ENCODE data around the gene LPIN1. TPM values are rescaled to one million over a fixed set of nuclear protein-coding genes. Genes with fewer than 3 reads are reported as not detected.

Gene LPIN1
- total and polyA plus RNA-seq, 2 experiments from 2014 or later: 34.5 to 35.3 TPM

GRCh38 chr2:11744631-11745394 is 1.6 kb upstream of the LPIN1 start:
- Histone ChIP-seq H3K4me3 (no peak overlapping the region), H3K27me3 (no peaks in the 10 kb centered on the region), H3K4me2 (peak overlapping the region; percentile 68), H2AFZ (peak overlapping the region; percentile 55), H4K20me1 (ENCODE audit: insufficient read depth, poor library complexity, severe bottlenecking) (peaks cover 26% of the 10 kb centered on the region), H3K9me3 (ENCODE audit: low read depth) (no peaks in the 10 kb centered on the region), H3K4me1 (ENCODE audit: insufficient read depth) (peaks cover 38% of the 10 kb centered on the region), H3K36me3 (replicated peaks; ENCODE audit: insufficient read depth, low read depth) (no peaks in the 10 kb centered on the region), H3K79me2 (peaks cover 36% of the 10 kb centered on the region), H3K9me2 (replicated peaks; ENCODE audit: insufficient read depth) (no peaks in the 10 kb centered on the region), H3K27ac (peak overlapping the region; percentile 88)
- peak; percentile 54 for DNase-seq (ENCODE audit: low spot score)
- WGBS (ENCODE audit: low lambda C conversion rate, missing lambda C conversion rate): 71% methylated on average over 14 of the region's 14 CpGs
- TF ChIP-seq CTCF (IDR thresholded peaks at IDR 0.05; ENCODE audit: poor library complexity): peak; percentile 50
- no peak for TF ChIP-seq EZH2 (IDR thresholded peaks at IDR 0.05; ENCODE audit: borderline replicate concordance)

- Histone ChIP-seq H3K79me2 (peaks cover 44% of the 10 kb centered on the region), H2AFZ (peak overlapping the region; percentile 90), H3K36me3 (replicated peaks; ENCODE audit: insufficient read depth, low read depth) (no peaks in the 10 kb centered on the region), H3K27me3 (no peaks in the 10 kb centered on the region), H3K4me3 (no peak overlapping the region), H3K4me2 (peak overlapping the region; percentile 81), H3K9me2 (replicated peaks; ENCODE audit: insufficient read depth) (no peaks in the 10 kb centered on the region), H4K20me1 (ENCODE audit: insufficient read depth, poor library complexity, severe bottlenecking) (peaks cover 36% of the 10 kb centered on the region), H3K9me3 (ENCODE audit: low read depth) (no peaks in the 10 kb centered on the region), H3K27ac (peak overlapping the region; percentile 89), H3K4me1 (ENCODE audit: insufficient read depth) (peaks cover 38% of the 10 kb centered on the region)
- no peak for DNase-seq (ENCODE audit: low spot score)
- TF ChIP-seq EZH2phosphoT487 (IDR thresholded peaks at IDR 0.05; ENCODE audit: low read depth, severe bottlenecking, unreplicated experiment) (no peak), CTCF (IDR thresholded peaks at IDR 0.05; ENCODE audit: poor library complexity) (no peak), EZH2 (IDR thresholded peaks at IDR 0.05; ENCODE audit: borderline replicate concordance) (no peak)
- WGBS (ENCODE audit: low lambda C conversion rate, missing lambda C conversion rate): 65% methylated on average over 27 of the region's 27 CpGs
Observed at GRCh38 chr2:11745613-11746375, 638 bp upstream of the LPIN1 start.

GRCh38 chr2:11746807-11747459 is 501 bp downstream of the LPIN1 start:
- Histone ChIP-seq H3K4me3 (peak overlapping the region; percentile 75), H3K27me3 (no peaks in the 10 kb centered on the region), H3K9me3 (ENCODE audit: low read depth) (no peaks in the 10 kb centered on the region), H3K4me1 (ENCODE audit: insufficient read depth) (peaks cover 38% of the 10 kb centered on the region), H4K20me1 (ENCODE audit: insufficient read depth, poor library complexity, severe bottlenecking) (peaks cover 45% of the 10 kb centered on the region), H2AFZ (no peak overlapping the region), H3K4me2 (peak overlapping the region; percentile 90), H3K27ac (peak overlapping the region; percentile 94), H3K79me2 (peaks cover 56% of the 10 kb centered on the region), H3K9me2 (replicated peaks; ENCODE audit: insufficient read depth) (no peaks in the 10 kb centered on the region), H3K36me3 (replicated peaks; ENCODE audit: insufficient read depth, low read depth) (no peaks in the 10 kb centered on the region)
- WGBS (ENCODE audit: low lambda C conversion rate, missing lambda C conversion rate): 1% methylated on average over 25 of the region's 42 CpGs
- TF ChIP-seq EZH2 (IDR thresholded peaks at IDR 0.05; ENCODE audit: borderline replicate concordance) (no peak), CTCF (IDR thresholded peaks at IDR 0.05; ENCODE audit: poor library complexity) (no peak), EZH2phosphoT487 (IDR thresholded peaks at IDR 0.05; ENCODE audit: low read depth, severe bottlenecking, unreplicated experiment) (no peak)
- DNase-seq (ENCODE audit: low spot score): peak; percentile 59
